Activated B cell treated with CpG ODN at 0.5 μM for 24 hours (primary cell): ENCODE results near the gene CYBA. TPM values are rescaled to one million over a fixed set of nuclear protein-coding genes. Genes with fewer than 3 reads are reported as not detected.

Experiments used
- ATAC-seq: fragments of 200-7000 bp; cut with Tn5 transposase; one replicate; pipeline ENCODE4 v1.10.0; 2021; ENCODE audit warnings: low read depth, mild to moderate bottlenecking, moderate library complexity
- CTCF ChIA-PET: fragments of 350-600 bp; sonication (Branson Sonifier 250); formaldehyde crosslinking; loops from one replicate; lab custom pipeline; 2021; ENCODE audit warnings: antibody characterized with exemption; lab: Charles Lee
- POLR2A ChIA-PET: fragments of 350-600 bp; sonication (Branson Sonifier 250); formaldehyde crosslinking; loops from one replicate; lab custom pipeline; 2021; ENCODE audit warnings: antibody characterized with exemption; lab: Charles Lee
- DNase-seq: peaks from one replicate; pipeline ENCODE4 v3.0.0; 2022
- H3K27ac Mint-ChIP-seq: one replicate; pipeline ENCODE4 v1.8.0; 2020; ENCODE audit warnings: mixed read lengths
- H3K27me3 Mint-ChIP-seq: one replicate; pipeline ENCODE4 v1.8.0; 2021; ENCODE audit warnings: mixed read lengths
- H3K36me3 Mint-ChIP-seq: one replicate; pipeline ENCODE4 v1.8.0; 2021; ENCODE audit warnings: low read depth, mixed read lengths
- H3K4me1 Mint-ChIP-seq: one replicate; pipeline ENCODE4 v1.8.0; 2021; ENCODE audit warnings: mixed read lengths
- H3K4me3 Mint-ChIP-seq: one replicate; pipeline ENCODE4 v1.8.0; 2020; ENCODE audit warnings: mild to moderate bottlenecking, mixed read lengths
- H3K9me3 Mint-ChIP-seq: one replicate; pipeline ENCODE4 v1.8.0; 2020; ENCODE audit warnings: mixed read lengths
- CTCF ChIP-seq: fragments of 200-600 bp; IDR thresholded peaks from one replicate; pipeline ENCODE4 v1.8.0; 2022; ENCODE audit warnings: antibody characterized with exemption, mild to moderate bottlenecking
- intact Hi-C: fragments of 100-400 bp; cut with micrococcal nuclease; formaldehyde crosslinking; loops from one replicate; pipeline ENCODE4 v1.15.1; 2024
- total RNA-seq: library from RNA; stranded (reverse); gene quantifications from 2 replicates; pipeline ENCODE4 v1.2.3, GENCODE V29; 2022

Gene CYBA
- total RNA-seq, 1 donor from 2014 or later, result 456 TPM

GRCh38 chr16:88614818-88615580 is 35.9 kb downstream of the CYBA start:
- intact Hi-C loops, result no loop called here
- no peak for DNase-seq
- peaks cover 80% of the 10 kb centered on the region for H3K36me3 Mint-ChIP-seq
- H3K27me3 Mint-ChIP-seq, result no peaks in the 10 kb centered on the region
- H3K4me3 Mint-ChIP-seq, result no peak overlapping the region
- CTCF ChIA-PET, result no interaction called here
- no peak for ATAC-seq
- no peak for TF ChIP-seq CTCF
- H3K27ac Mint-ChIP-seq, result no peak overlapping the region
- no peaks in the 10 kb centered on the region for H3K4me1 Mint-ChIP-seq
- POLR2A ChIA-PET, result no interaction called here
- H3K9me3 Mint-ChIP-seq, result no peaks in the 10 kb centered on the region

GRCh38 chr16:88613911-88614817 is 36.7 kb downstream of the CYBA start:
- ChIA-PET CTCF (no interaction called here), POLR2A (no interaction called here)
- Mint-ChIP-seq H3K4me3 (no peak overlapping the region), H3K9me3 (no peaks in the 10 kb centered on the region), H3K27me3 (no peaks in the 10 kb centered on the region), H3K36me3 (peaks cover 79% of the 10 kb centered on the region), H3K27ac (no peak overlapping the region), H3K4me1 (no peaks in the 10 kb centered on the region)
- ATAC-seq (no peak), DNase-seq (no peak)
- intact Hi-C loops, result no loop called here
- TF ChIP-seq CTCF, result no peak

- Mint-ChIP-seq H3K36me3 (peaks cover 75% of the 10 kb centered on the region), H3K27me3 (no peaks in the 10 kb centered on the region), H3K4me1 (peaks cover 6% of the 10 kb centered on the region), H3K27ac (no peak overlapping the region), H3K4me3 (no peak overlapping the region), H3K9me3 (no peaks in the 10 kb centered on the region)
- ChIA-PET CTCF (no interaction called here), POLR2A (no interaction called here)
- ATAC-seq, result no peak
- no peak for TF ChIP-seq CTCF
- DNase-seq, result no peak
- intact Hi-C loops, result no loop called here
These were observed 37.6 kb downstream of the CYBA start for GRCh38 chr16:88613293-88613692.

GRCh38 chr16:88610909-88611812 is 39.7 kb downstream of the CYBA start:
- Mint-ChIP-seq H3K9me3 (no peaks in the 10 kb centered on the region), H3K36me3 (peaks cover 77% of the 10 kb centered on the region), H3K27ac (no peak overlapping the region), H3K4me1 (peaks cover 18% of the 10 kb centered on the region), H3K4me3 (no peak overlapping the region), H3K27me3 (no peaks in the 10 kb centered on the region)
- intact Hi-C loops, result no loop called here
- no peak for DNase-seq
- POLR2A ChIA-PET, result no interaction called here
- ATAC-seq, result no peak
- no peak for TF ChIP-seq CTCF
- CTCF ChIA-PET, result no interaction called here
